ENCODE results near the gene UBE3C. TPM values are rescaled to one million over a fixed set of nuclear protein-coding genes. Genes with fewer than 3 reads are reported as not detected.
"Not testable (repeated sequence)": the region's sequence is repeated elsewhere in the genome, so short reads cannot be mapped to it uniquely, and the experiment has no call there.

Gene UBE3C
- total RNA-seq, 2 donors from 2014 or later: 58.8 to 75.9 TPM

DNA sequence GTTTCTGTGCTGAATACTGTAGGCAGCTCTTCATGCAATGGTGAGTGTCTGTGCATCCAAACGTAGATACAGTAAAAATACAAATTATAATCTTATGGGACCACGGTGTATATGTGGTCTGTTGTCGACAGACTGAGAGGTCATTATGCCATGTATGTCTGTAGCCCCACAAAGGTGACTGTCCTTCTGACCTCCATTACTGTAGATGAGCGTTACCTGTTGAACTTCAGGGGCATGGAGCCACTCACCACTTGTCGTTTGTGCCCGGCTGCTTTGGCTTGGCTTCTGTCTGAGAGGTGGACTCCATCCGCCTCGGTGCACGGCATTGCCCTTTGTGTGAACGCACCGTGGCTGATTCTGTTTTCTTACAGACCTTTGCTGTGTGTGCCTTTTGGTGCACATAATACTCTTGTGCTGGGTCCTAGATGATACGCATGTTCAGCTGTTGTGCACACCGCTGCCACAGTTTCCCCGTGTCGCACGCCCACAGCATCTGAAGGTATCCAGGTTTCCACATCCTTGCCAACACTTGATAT, 2.9 kb downstream of the UBE3C start:
- Mint-ChIP-seq H3K4me3 (peak overlapping the region; percentile 78), H3K27ac (peak overlapping the region; percentile 49), H3K27me3 (no peaks in the 10 kb centered on the region), H3K36me3 (ENCODE audit: low read depth) (peaks cover 69% of the 10 kb centered on the region), H3K9me3 (no peaks in the 10 kb centered on the region), H3K4me1 (peaks cover 43% of the 10 kb centered on the region)
- ATAC-seq (replicated peaks): no peak

DNA sequence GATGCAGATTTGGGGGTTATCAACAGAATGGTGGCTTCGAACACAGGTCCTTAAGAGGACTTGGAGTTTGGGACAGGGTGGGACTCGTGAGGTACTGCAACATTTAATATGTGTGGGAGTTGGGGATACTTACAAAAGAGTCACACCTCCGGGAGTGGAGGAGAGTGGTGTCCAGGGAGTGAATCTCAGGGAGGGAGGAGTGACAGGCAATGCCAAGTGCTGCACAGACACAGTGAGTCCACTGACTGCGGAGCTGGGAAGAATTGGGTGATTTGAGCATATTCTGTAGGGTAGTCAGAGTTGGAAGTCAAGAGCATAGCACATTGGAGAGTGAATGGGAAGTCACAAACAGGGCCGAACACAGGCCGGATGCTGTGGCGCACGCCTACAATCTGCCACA, 5.1 kb downstream of the UBE3C start:
- Mint-ChIP-seq H3K27ac (peak overlapping the region; percentile 79), H3K4me1 (peaks cover 51% of the 10 kb centered on the region), H3K27me3 (no peaks in the 10 kb centered on the region), H3K9me3 (no peaks in the 10 kb centered on the region), H3K36me3 (ENCODE audit: low read depth) (peaks cover 87% of the 10 kb centered on the region), H3K4me3 (peak overlapping the region; percentile 12)
- no peak for ATAC-seq (replicated peaks)

DNA sequence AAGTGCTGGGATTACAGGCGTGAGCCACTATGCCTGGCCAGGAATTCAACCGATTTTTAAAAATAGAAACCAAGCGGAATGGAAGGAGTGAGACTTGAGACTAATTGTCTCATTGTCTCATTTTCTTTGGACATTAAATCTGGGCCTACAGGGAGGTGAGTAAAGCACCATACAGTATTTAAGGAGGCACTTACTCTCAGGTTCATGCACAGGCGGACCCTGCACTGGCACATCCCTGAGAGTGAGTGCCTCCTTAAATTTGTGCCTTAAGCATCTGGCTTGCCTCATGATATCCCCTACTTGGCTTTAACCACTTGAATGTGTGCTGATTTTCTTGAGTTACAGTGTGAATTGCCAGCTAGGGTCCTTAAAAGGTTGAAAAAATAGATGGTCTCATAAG, 10.6 kb downstream of the UBE3C start:
- Mint-ChIP-seq H3K27me3 (no peaks in the 10 kb centered on the region), H3K36me3 (ENCODE audit: low read depth) (peaks cover 68% of the 10 kb centered on the region), H3K9me3 (no peaks in the 10 kb centered on the region), H3K4me3 (no peak overlapping the region), H3K4me1 (peaks cover 34% of the 10 kb centered on the region), H3K27ac (no peak overlapping the region)
- ATAC-seq (replicated peaks): no peak

DNA sequence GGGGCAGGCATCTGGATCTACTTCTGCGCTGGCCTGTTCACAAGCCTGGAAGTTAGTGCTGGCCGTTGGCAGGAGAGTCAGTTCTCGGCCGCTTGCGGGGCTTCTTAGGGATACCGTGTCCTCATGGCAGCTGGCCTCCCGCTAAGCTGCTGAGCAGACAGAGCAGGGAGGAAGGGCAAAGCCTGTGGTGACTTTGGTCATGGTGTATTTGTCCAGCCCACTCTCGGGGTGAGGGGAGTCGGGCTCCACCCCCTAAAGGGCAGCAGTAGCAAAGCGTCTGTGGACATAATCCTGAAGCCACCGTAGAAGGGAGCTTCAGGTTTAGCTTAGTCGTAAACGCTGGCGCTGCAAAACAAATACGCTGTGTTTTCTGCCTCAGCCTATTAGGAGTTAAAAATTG, 12.2 kb downstream of the UBE3C start:
- no peaks in the 10 kb centered on the region for H3K27me3 Mint-ChIP-seq
- no peak overlapping the region for H3K4me3 Mint-ChIP-seq
- no peaks in the 10 kb centered on the region for H3K9me3 Mint-ChIP-seq
- H3K27ac Mint-ChIP-seq: no peak overlapping the region
- peaks cover 61% of the 10 kb centered on the region for H3K36me3 Mint-ChIP-seq (ENCODE audit: low read depth)
- ATAC-seq (replicated peaks): no peak
- H3K4me1 Mint-ChIP-seq: peaks cover 28% of the 10 kb centered on the region

DNA sequence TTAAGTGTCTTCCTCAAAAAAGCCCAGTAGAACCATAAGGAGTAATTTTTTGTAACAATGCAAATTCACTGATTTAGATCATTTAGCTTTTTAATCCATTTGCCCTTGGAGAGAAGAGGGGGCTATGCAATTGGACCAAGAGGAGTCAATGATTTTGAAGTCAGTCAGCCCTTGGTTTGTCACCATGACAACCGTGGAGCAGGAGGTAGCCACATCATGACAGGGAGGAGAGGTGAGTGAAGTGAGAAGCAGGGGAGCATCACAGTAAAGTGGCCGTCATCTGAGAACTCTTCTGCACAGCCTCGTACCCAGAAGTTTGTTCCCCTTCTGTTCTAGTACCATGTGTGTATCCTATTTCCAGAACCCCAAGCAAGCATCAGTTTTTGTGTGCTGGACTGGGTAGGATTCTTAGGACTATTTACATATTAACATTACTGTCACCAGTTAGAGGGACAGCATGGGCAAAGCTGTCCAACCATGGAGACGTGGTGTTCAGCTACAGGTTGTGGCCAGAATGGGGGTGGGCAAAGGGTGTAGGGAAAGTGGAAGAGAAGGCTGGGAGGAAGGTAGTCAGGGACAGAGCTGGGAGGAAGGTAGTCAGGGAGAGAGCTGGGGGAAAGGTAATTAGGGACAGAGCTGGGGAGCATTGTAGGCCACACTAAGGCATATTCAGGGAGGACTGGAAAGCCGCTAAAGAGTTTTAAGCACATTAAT, 13.1 kb downstream of the UBE3C start:
- Mint-ChIP-seq H3K4me1 (peaks cover 24% of the 10 kb centered on the region), H3K27me3 (no peaks in the 10 kb centered on the region), H3K4me3 (no peak overlapping the region), H3K9me3 (no peaks in the 10 kb centered on the region), H3K27ac (peak overlapping the region; percentile 4), H3K36me3 (ENCODE audit: low read depth) (peaks cover 53% of the 10 kb centered on the region)
- no peak for ATAC-seq (replicated peaks)

DNA sequence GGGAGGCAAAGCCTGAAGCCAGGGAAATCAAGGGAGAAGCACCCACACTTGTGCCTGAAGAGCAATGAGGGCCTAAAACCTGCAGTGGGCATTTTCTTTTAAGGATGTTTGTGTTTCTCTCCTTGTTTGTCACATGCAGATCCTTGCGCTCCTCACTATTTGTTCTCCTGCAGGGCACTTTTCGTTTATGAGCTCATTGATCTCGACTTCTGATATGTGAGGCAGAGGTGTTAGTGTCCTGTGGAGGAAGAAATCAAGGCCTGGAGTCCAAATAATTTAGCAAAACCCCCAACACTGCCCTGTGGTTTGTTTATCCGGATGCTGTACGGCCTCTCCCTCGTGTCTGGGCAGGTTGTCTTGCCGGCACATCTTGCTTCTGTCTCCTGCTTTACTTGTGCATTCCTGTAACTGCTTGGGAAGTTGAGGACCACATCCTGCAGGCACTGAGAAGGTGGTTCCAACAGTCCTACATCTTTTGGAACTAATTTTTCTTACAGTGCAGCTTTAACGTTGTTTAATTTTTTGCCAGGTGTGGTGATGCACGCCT, 13.7 kb downstream of the UBE3C start:
- no peaks in the 10 kb centered on the region for H3K27me3 Mint-ChIP-seq

DNA sequence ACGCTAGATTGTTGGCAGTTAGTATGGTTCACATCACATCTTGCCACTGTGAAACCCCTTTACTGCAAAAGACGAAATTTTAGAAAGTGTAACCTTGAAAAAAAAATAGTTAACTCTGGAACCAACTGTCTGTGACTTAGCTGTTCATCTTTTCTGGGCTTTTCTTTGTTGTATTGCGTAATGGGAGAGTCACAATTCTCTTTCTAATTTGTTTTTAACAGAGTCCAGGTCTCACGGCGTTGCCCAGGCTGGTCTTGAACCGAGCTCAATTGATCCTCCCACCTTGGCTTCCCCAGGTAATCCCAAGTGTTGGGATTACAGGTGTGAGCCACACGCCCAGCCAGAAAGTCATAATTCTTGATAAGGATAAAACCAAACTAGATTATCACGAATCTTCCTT, 14.5 kb downstream of the UBE3C start:
- ATAC-seq (replicated peaks): no peak
- peak overlapping the region; percentile 16 for H3K27ac Mint-ChIP-seq
- H3K4me1 Mint-ChIP-seq: peaks cover 15% of the 10 kb centered on the region
- no peak overlapping the region for H3K4me3 Mint-ChIP-seq
- H3K36me3 Mint-ChIP-seq (ENCODE audit: low read depth): peaks cover 38% of the 10 kb centered on the region
- H3K9me3 Mint-ChIP-seq: no peaks in the 10 kb centered on the region
- no peaks in the 10 kb centered on the region for H3K27me3 Mint-ChIP-seq

More for the DNA sequence above, 13.7 kb downstream of the UBE3C start:
- peak overlapping the region; percentile 4 for H3K27ac Mint-ChIP-seq
- H3K36me3 Mint-ChIP-seq (ENCODE audit: low read depth): peaks cover 46% of the 10 kb centered on the region
- H3K4me1 Mint-ChIP-seq: peaks cover 20% of the 10 kb centered on the region
- H3K4me3 Mint-ChIP-seq: no peak overlapping the region
- ATAC-seq (replicated peaks): no peak
- no peaks in the 10 kb centered on the region for H3K9me3 Mint-ChIP-seq

DNA sequence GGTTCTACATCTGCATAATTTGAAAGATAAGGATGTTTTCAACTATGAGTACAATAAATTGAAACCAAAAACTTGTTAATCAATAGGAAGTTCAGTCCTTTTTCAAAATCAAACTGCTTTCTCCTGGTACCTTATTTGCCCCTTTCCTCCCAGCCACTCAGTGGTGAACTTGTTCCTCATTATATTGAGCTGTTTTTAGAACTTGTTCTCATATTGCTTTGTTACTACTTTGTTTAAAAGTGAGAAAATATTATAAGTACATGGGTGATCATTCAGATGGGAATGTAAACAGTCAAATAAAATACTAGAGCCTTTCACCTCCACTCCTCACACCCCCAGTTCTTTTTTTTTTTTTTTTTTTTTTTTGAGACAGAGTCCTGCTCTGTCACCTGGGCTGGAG, 17.2 kb downstream of the UBE3C start:
- no peak for ATAC-seq (replicated peaks)
- Mint-ChIP-seq H3K36me3 (ENCODE audit: low read depth) (peaks cover 42% of the 10 kb centered on the region), H3K27ac (peak overlapping the region; percentile 65), H3K4me1 (peaks cover 20% of the 10 kb centered on the region), H3K4me3 (no peak overlapping the region), H3K9me3 (no peaks in the 10 kb centered on the region), H3K27me3 (no peaks in the 10 kb centered on the region)

DNA sequence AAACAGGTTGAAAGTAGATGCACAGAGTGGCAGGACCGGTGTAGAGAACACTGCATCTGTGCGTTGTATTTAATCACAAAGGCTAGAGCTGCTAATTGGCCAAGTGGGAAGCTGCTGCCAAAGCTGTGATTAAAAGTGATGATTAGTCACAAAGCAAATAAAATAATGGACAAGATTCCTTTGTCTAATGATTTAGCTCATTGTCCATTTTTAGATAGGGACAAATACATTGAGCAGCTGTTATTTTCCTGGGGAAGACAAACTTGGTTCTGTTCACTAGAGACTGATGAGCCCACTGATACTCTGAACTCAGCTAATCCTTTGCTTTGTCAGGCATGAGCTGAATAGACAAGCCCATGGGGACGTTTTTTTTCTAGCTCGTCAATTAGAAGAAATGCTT, 19.7 kb downstream of the UBE3C start:
- Mint-ChIP-seq H3K27ac (no peak overlapping the region), H3K4me1 (peaks cover 5% of the 10 kb centered on the region), H3K36me3 (ENCODE audit: low read depth) (peaks cover 30% of the 10 kb centered on the region), H3K9me3 (no peaks in the 10 kb centered on the region), H3K27me3 (no peaks in the 10 kb centered on the region), H3K4me3 (no peak overlapping the region)
- ATAC-seq (replicated peaks): no peak

DNA sequence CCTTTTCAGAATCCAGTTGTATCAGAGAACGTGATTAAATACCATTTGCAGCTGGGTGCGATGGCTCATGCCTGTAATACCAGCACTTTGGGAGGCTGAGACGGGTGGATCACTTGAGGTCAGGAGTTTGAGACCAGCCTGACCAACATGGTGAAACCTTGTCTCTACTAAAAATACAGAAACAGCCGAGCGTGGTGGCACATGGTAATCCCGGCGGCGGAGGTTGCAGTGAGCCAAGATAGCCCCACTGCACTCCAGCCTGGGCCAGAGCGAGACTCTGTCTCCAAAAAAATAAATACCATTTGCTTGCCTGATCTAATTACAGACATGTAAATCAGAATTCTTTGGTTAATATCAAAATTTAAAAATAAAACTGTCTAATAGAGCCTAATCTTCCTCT, 20.8 kb downstream of the UBE3C start:
- H3K9me3 Mint-ChIP-seq: not testable (repeated sequence)

DNA sequence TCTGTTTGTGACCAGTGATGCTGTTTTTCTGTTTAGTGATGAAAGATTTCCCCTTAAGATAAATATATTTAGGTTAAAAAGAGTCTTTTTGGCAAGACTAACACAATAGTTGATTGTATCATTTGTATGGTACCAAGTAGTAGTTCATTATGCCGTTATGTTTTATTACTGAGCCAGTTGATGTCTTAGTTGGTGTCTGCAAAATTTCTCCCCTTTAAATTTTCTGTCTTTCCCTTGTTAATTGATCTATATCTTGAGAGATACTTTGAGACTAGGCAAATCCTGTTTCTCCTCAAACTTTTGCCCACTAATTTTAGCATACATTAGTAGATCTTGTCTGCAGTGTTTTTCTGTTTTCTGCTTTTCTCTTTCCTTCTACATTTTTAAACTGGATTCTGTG, 21.7 kb downstream of the UBE3C start:
- peak overlapping the region; percentile 14 for H3K27ac Mint-ChIP-seq
- H3K4me3 Mint-ChIP-seq: no peak overlapping the region
- no peak for ATAC-seq (replicated peaks)
- H3K4me1 Mint-ChIP-seq: peaks cover 5% of the 10 kb centered on the region
- peaks cover 39% of the 10 kb centered on the region for H3K36me3 Mint-ChIP-seq (ENCODE audit: low read depth)
- H3K9me3 Mint-ChIP-seq: no peaks in the 10 kb centered on the region
- no peaks in the 10 kb centered on the region for H3K27me3 Mint-ChIP-seq

More for the DNA sequence above, 20.8 kb downstream of the UBE3C start:
- ATAC-seq (replicated peaks); H3K27me3 Mint-ChIP-seq; H3K27ac Mint-ChIP-seq; H3K4me1 Mint-ChIP-seq; H3K4me3 Mint-ChIP-seq: not testable (repeated sequence)
- H3K36me3 Mint-ChIP-seq (ENCODE audit: low read depth): peaks cover 32% of the 10 kb centered on the region

DNA sequence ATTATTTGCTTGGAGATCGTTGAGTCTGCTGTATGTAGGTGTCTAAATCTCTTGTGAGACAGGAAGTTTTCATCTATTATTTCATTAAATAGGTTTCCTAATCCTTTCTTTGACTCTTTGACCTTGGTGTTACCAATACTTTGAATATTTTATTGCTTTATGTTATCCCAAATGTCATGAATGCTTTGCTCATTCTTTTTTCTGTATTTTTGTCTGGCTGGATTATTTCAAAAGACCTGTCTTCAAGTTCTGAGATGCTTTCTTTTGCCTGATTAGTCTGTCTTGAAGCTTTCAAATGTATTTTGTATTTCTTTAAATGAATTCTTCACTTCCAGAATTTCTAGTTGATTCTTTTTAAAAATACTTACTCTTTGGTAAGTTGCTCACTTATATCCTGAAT, 27.3 kb downstream of the UBE3C start:
- Mint-ChIP-seq H3K27me3 (no peaks in the 10 kb centered on the region), H3K27ac (no peak overlapping the region), H3K4me1 (no peaks in the 10 kb centered on the region), H3K9me3 (peaks cover 3% of the 10 kb centered on the region), H3K4me3 (no peak overlapping the region), H3K36me3 (ENCODE audit: low read depth) (peaks cover 84% of the 10 kb centered on the region)
- ATAC-seq (replicated peaks): no peak

DNA sequence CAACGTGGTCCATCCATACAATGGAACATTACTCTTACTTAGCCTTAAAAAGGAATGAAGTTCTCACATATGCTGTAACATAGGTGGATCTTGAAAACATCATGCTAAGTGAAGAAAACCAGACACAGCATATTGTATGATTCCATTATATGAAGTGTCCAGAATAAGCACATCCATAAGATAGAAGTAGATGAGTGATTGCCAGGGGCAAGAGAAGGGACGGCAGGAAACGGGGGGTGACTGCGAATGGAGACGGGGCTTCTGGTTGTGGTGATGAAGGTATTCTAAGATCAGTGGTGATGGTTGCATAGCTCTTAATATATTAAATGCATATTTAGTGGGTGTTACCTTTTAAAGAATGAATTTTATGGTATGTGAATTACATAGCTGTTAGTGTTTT, 29.8 kb downstream of the UBE3C start:
- Mint-ChIP-seq H3K9me3 (peaks cover 3% of the 10 kb centered on the region), H3K4me1 (no peaks in the 10 kb centered on the region), H3K27ac (no peak overlapping the region), H3K4me3 (no peak overlapping the region), H3K36me3 (ENCODE audit: low read depth) (peaks cover 99% of the 10 kb centered on the region), H3K27me3 (no peaks in the 10 kb centered on the region)
- no peak for ATAC-seq (replicated peaks)

DNA sequence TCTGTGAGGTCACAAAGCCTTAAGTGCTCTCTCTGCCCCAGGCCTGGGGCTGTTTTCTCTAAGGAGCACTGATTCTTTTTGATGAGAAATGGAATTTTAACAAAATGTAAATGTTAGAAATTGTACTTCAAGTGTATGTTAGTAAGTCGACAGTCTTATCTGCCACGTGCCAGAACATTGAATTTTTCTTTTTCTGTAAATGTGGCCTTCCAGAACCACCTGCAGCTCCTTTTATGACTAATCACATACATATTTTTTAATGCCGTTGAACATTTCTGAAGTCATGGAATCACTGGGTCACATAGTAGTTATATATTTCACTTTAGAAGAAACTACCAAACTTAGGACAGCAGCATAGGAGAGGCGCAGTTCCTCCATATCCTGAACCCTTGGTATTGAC, 38.0 kb downstream of the UBE3C start:
- Mint-ChIP-seq H3K9me3 (no peaks in the 10 kb centered on the region), H3K36me3 (ENCODE audit: low read depth) (peaks cover 97% of the 10 kb centered on the region), H3K27ac (no peak overlapping the region)

DNA sequence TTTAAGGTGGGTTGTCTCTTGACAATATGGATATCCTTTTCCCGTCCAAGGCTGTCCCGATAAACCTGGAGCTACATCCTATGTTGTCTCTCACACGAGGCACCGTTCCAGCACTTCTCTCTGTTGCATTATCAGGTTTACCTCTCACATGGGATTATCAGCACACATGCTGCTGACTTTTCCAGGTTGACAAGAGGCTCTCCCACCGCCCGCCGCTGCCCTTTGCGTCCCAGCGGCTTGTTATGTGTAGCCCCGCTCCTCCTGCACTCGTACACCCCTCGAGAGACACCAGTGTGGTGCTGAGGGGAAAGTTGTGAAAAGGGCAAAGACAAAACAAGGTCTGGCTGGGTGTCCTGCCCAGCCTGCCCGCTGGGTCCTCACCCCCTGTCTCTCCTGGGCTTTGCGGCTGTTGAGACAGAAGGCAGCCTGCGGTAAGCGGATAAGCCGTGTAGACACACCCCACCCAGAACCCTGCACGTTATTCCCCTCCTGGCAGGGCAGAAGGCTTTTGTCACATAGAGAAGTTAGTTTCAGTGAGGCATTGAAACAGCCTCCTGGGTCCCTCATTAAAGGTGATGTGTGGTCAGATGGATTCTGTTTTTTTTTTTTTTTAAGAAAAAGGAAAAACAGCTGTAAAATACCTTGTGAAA, 38.7 kb downstream of the UBE3C start:
- H3K27me3 Mint-ChIP-seq: no peaks in the 10 kb centered on the region
- ATAC-seq (replicated peaks): no peak
- no peaks in the 10 kb centered on the region for H3K9me3 Mint-ChIP-seq
- H3K27ac Mint-ChIP-seq: no peak overlapping the region
- no peak overlapping the region for H3K4me3 Mint-ChIP-seq
- H3K36me3 Mint-ChIP-seq (ENCODE audit: low read depth): peaks cover 97% of the 10 kb centered on the region
- no peaks in the 10 kb centered on the region for H3K4me1 Mint-ChIP-seq

More for the DNA sequence above, 38.0 kb downstream of the UBE3C start:
- no peaks in the 10 kb centered on the region for H3K27me3 Mint-ChIP-seq
- no peaks in the 10 kb centered on the region for H3K4me1 Mint-ChIP-seq
- H3K4me3 Mint-ChIP-seq: no peak overlapping the region
- ATAC-seq (replicated peaks): no peak
